ENCODE data around the gene KIAA0586. TPM values are rescaled to one million over a fixed set of nuclear protein-coding genes. Genes with fewer than 3 reads are reported as not detected.

Gene KIAA0586
- 11.6 and 14.5 TPM in 2 replicates for total RNA-seq

GRCh38 chr14:58427281-58428117, at the start of gene KIAA0586, which contains the start of gene TIMM9:
Gene KIAA0586, plus strand, starts transcription at chr14:58427719. Its CDS starts 546 bp downstream, at chr14:58428265.
Gene TIMM9, minus strand, starts transcription at chr14:58427531. Its CDS starts 15,586 bp downstream, at chr14:58411945.

GRCh38 chr14:58395812-58396788, 31.4 kb upstream of the KIAA0586 start, which contains the start of gene TOMM20L:
Gene TOMM20L, plus strand, starts transcription at chr14:58395930. Its CDS starts 28 bp downstream, at chr14:58395958.

Other genes with a start within 250 kb of the KIAA0586 start
- 40.6 and 54.6 TPM in 2 replicates for gene ACTR10, start 227.6 kb upstream of the KIAA0586 start, total RNA-seq
- gene PSMA3, start 182.9 kb upstream of the KIAA0586 start, total RNA-seq, result 133 and 153 TPM in 2 replicates
- gene ARID4A, start 129.2 kb upstream of the KIAA0586 start, total RNA-seq, result 3.6 and 5.0 TPM in 2 replicates
- not detected in 2 replicates for gene TOMM20L, start 31.8 kb upstream of the KIAA0586 start, total RNA-seq
- gene TIMM9, start 188 bp upstream of the KIAA0586 start, total RNA-seq, result 57.2 and 59.3 TPM in 2 replicates
- gene DACT1, start 210.2 kb downstream of the KIAA0586 start, total RNA-seq, result 0.21 TPM in 1 of 2 replicates, not detected in the other

All from airway epithelial cell (primary cell).